ENCODE results near the gene CLASP2.

DNA sequence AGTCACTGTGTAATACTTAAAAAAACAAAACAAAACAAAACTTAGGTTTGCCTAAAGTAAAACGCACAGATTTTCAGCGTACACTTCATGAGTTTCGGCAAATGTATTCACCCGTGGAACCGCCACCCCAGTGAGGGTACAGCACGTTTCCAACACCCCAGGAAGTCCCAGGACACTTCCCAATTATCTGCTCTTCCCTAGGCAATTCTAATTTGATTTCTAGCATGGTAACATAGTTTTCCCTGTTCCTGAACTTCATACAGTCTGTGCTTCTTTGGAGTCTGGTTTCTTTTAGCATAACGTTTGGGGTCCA is 497 bp upstream of the CLASP2 start:
- TF ChIP-seq, protein P1, sequence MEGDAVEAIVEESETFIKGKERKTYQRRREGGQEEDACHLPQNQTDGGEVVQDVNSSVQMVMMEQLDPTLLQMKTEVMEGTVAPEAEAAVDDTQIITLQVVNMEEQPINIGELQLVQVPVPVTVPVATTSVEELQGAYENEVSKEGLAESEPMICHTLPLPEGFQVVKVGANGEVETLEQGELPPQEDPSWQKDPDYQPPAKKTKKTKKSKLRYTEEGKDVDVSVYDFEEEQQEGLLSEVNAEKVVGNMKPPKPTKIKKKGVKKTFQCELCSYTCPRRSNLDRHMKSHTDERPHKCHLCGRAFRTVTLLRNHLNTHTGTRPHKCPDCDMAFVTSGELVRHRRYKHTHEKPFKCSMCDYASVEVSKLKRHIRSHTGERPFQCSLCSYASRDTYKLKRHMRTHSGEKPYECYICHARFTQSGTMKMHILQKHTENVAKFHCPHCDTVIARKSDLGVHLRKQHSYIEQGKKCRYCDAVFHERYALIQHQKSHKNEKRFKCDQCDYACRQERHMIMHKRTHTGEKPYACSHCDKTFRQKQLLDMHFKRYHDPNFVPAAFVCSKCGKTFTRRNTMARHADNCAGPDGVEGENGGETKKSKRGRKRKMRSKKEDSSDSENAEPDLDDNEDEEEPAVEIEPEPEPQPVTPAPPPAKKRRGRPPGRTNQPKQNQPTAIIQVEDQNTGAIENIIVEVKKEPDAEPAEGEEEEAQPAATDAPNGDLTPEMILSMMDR (IDR thresholded peaks at IDR 0.05; ENCODE audit: borderline replicate concordance, extremely low read depth, low read length, poor library complexity, severe bottlenecking): no peak
- TF ChIP-seq EZH2 (IDR thresholded peaks at IDR 0.05; ENCODE audit: borderline replicate concordance, low read depth, low read length, severe bottlenecking): no peak

All from DND-41 (cell line).